Posterior vena cava (tissue), 2 donors: ENCODE data around the gene NUP58. TPM values are rescaled to one million over a fixed set of nuclear protein-coding genes. Genes with fewer than 3 reads are reported as not detected.
"Not testable (repeated sequence)": the region's sequence is repeated elsewhere in the genome, so short reads cannot be mapped to it uniquely, and the experiment has no call there.

ENCODE experiments used
- DNase-seq: peaks from one replicate; pipeline ENCODE4 v3.0.0-alpha.2; 2020; ENCODE audit warnings: low spot score
- intact Hi-C, 2 donors: fragments of 100-400 bp; cut with DNase I; formaldehyde crosslinking; loops; one replicate each; pipeline versions ENCODE4 v1.14.1 to v1.14.2; 2022 to 2023
- total RNA-seq, 2 donors: library from RNA; stranded (reverse); fragmentation: NEBNext Ultra II Directional; extraction: Animal tissue kit (Norgen Biotek cat#: 25700); gene quantifications; one replicate each; pipeline ENCODE4 v1.2.1, GENCODE V29; 2021
- donor health status: DM: yes; HTN: yes; CAD: no.
- donor health status: DM: yes; HTN: yes; CAD: no.

NUP58 gene
- total RNA-seq, 2 donors from 2014 or later = 35.1 to 35.9 TPM

DNA sequence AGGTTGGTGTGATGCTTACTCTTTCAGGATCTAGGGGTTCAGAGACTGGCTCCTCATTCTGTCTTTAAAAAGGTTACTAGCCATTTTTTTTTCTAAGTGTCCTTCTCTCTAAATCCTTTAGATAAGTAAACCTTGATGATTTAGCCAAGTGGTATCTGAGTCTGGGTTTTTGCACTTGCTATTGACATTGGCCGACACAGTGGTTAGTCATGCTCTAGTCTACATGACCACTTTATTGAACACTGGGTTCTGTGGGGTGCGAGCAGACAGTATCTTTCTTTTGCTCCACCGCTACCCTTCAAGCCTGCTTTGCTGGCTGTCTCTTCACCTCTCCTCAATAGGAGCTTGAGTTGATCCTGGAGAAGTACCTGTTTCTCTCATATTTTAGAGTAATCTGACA is 6.2 kb upstream of the NUP58 start:
- intact Hi-C loops = no loop called here
- DNase-seq = no peak

DNA sequence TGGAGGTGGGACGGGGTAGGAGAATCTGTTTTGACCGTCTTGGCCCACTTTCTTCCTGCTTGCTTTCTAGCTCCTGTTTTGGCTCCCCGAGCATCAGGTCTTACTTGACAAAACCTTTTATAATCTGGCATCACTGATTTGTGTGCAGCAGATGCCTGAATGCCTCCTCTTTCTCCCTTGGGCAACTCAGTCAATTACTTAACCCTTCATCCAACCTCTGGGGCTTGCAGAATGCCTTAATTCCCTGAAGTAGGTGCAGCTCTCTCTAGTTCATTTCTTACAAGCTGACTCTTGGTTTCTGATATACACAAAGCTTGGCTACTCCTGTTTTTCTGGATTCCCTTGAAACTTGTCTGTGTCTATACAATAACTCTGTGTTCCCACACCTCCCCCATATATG is 5.7 kb upstream of the NUP58 start:
- no peak for DNase-seq
- intact Hi-C loops = no loop called here

DNA sequence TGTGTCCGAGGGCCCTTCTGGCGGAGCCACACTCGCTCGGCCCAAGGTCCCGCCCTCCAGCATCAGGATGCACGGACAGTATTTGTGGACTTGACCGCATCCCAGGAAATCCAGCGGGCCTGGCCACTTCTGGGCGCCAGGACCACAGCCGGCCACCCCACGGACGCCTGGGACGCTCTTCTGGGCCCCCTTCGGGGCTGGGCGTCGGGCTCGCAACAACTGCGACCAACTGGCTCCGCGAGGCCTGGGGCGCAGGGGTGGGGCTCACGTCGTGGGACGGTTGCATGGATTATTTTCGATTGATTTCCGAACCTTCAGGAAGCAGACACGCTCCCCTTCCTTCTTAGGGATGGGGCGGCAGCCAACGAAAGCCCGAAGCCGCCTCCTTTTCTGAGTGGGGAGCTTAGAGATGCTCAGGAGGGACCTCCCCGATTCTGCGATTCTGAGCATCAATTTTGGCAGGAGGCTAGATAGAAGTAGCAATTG is 521 bp upstream of the NUP58 start:
- intact Hi-C loops = no loop called here

DNA sequence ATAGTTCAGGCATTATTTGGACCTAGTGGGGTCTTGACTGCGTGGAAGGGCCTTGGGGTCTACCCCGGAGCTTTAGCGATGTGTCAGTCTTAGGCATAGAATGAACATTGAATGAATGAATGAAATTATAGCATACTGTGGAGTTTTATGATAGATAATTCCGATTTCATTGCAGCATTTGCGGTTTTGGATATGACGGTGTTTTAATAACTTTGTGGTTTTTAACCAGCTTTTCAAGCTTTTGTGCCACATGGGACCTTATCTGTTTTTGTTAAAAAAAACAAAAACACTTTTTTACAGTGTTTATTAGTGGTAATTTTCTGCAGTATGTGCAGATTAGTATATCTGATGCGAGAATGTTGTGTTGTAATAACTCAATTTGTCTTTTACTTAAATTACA is 696 bp downstream of the NUP58 start:
- no peak for DNase-seq
- intact Hi-C loops = no loop called here

More for the DNA sequence above, 521 bp upstream of the NUP58 start:
- DNase-seq = peak; percentile 84

DNA sequence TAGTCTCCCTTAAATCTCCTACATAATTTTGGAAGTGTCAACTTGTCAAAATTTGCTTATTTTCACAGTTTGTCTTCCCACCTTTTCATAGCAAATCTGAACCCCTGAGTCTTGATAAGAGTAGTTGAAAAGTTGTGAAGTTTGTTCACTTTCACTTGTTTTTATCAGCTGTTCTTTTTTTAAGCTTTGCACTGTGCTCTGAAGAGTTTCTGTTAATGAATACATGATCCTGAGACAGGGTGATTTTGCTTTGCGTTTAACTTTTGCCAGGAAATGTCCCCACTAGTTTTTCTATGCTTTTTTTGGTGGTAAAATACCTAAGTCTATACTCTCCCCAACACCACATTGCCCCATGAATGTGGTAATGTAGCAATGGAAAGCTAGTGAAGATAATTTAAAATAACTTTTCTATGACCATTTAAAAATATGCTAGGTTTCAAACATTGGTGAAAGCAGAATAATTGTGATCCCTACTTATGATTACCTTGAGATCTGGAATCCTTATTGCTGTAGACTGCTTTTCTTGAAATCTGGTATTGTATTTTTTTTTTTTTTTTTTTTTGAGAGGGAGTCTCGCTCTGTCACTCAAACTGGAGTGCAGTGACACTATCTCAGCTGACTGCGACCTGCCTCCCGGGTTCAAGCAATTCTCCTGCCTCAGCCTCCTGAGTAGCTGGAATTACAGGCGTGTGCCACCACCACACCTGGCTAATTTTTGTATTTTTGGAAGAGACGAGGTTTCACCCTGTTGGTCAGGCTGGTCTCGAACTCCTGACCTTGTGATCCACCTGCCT is 5.4 kb downstream of the NUP58 start:
- intact Hi-C loops = no loop called here
- DNase-seq = no peak

DNA sequence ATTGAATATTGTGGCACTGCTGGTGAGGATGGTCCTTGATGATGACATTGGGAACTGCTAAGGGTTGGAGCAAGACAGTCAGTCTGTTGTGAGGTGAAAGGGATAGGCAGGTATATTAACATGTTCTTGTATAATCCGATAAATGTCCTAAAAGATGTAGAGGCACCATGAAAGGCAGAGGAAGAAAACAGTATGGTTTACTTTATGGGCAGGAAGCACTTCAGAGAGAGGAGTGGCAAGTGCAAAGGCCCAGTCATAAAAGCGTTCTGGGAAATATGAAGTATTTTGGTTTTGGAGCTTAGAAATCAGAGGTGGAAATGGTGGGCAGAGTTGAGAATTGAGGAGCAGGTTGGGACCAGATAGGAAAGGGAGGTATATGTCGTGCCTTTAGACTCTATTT is 9.5 kb downstream of the NUP58 start:
- DNase-seq = no peak
- intact Hi-C loops = loop anchor here in 1 of 2 donors (10.0 kb wide), 1 partner anchor 56 kb away; no protein-coding TSS in a partner anchor

DNA sequence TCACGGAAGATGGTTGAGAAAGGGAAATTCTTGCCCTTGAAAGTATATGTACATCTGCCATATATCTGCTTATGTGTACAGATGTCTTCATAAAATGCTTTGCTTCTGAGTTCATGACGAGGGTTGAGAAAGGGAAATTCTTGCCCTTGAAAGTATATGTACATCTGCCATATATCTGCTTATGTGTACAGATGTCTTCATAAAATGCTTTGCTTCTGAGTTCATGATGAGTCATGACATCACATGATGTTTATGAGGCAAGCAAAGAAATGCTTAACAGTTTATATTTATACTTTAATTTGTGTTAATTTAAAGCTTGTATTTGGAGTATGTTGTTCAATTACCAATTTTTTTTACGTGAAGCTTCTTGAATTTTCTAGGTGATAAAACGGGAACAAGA is 17.5 kb downstream of the NUP58 start:
- DNase-seq = not testable (repeated sequence)
- intact Hi-C loops = loop anchor here in 1 of 2 donors (10.0 kb wide), 1 partner anchor 64 kb away; no protein-coding TSS in a partner anchor

DNA sequence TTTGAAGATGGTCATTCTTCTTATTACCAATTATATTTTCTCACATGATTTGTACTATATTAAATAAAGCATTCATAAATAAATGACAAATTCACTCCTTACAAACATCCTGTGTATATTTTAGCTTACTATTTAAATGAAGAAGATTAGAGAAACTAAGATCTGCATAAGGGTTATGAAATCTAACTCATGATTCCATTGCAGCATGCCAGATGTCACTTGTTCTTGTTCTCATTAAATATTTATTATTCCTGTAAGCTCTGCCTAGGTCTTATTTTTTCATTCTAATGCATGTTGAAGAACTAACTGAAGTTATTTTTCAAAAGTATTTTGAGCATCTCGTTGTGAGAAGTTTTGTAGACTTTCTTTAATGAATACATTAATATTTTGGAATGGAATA is 18.3 kb downstream of the NUP58 start:
- intact Hi-C loops = loop anchor here in 1 of 2 donors (10.0 kb wide), 1 partner anchor 65 kb away; no protein-coding TSS in a partner anchor
- no peak for DNase-seq

DNA sequence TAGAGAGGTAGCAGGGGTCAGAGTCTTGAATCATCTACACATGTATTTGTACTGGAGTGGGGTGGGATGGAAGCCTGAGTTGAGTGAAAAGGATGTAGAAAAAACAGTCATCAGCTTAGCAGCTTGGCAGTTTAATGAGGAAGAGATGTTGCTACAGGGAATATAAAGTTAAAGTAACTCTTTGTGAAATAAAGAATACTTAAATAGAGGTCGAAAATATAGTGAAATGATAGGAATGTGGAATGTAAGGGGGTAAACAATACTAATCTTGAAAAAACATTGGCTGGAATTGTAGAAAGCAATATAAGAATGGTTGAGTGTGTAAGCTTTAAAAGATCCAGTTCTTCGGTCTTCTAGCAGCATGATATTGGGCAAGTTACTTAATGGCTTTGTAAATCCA is 22.7 kb downstream of the NUP58 start:
- DNase-seq = no peak
- intact Hi-C loops = no loop called here

DNA sequence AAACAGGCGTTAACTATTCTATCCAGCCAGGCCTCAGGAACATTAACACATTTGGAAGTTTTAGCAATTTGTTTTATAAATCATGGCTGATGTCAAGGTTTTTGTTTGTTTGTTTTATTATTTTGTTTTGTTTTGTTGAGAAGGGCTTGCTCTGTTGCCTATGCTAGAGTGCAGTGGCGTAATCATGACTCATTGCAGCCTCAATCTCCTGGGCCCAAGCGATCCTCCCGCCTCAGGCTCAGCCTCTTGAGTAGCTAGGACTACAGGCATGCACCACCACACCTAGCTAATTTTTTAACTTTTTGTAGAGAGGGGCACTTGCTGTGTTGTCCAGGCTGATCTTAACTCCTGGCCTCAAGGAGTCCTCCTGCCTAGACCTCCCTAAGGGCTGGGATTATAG is 28.3 kb downstream of the NUP58 start:
- intact Hi-C loops = no loop called here

DNA sequence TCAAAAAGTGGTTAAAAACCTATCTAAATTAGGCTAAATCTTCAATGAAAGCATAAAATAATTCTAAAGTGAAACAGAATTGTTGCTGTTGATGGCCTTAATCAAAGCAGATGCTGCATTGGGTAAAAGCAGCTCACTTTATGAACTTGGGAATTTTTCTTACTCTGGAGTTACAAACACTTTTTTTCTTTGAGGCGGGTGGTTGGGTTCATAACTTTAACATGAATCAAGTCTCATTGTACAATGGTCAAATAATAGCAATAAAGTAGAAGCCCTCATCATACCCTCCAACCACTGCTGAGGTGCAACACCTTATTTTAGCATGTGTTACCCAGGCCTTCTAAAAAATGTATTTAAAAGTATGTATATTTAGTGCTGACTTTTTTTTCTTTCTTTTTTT is 29.1 kb downstream of the NUP58 start:
- intact Hi-C loops = no loop called here
- no peak for DNase-seq

More for the DNA sequence above, 28.3 kb downstream of the NUP58 start:
- DNase-seq = no peak

DNA sequence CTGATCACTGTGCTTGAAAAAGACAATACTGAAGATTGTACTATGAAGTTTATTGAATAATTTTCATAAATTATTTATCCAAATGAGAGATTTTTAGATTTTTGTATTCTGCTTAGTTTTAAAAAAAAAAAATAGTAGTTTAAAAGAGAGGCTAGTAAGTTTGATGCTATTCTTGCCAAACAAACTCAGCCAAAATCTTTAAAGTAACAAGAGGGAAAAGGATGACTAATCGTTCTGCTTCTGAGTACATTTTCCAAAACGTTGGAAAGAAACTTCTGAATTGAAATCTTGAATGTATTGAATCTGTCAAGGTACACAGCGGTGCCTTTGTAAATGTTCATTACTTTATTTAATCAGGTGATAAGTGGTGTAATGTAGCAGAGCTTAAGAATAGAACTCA is 34.4 kb downstream of the NUP58 start:
- intact Hi-C loops = no loop called here
- no peak for DNase-seq

DNA sequence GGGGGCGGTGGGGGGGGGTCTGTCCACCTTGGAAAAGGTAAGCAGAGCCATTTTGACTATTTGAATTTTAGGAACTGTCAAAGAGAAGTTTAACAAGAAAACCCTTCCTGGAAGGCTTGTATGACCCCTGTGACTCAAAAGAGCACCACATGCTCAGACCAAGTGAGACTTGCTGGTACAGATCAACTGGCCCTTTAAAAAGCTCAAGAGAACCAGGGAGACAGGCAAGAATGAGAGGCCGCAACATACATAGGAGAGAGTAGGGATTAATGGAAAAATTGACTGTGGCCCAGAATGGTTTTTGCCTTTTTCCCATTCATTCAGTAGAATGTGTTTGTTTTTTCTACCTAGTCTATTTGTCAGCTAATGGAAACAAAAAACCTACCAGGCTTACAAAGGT is 44.2 kb downstream of the NUP58 start:
- no peak for DNase-seq
- intact Hi-C loops = no loop called here

DNA sequence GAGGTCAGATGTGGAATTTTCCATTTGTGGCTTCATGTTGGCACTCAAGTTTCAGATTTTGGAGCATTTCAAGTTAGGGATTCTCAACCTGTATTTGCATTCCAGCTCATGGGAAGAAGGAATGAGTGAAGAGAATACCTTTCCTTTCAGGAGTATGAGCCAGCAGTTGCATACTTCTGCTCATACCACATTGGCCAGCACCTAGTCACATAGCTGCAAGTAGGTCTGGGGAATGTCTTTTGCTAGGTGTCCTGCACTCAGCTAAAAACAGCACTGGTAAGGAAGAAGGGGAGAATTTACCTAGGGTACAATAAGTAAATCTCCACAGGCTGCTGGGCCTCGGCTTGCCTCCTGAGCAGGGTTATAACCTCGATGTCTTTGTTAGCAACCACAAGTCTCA is 45.7 kb downstream of the NUP58 start:
- DNase-seq = no peak
- intact Hi-C loops = no loop called here

DNA sequence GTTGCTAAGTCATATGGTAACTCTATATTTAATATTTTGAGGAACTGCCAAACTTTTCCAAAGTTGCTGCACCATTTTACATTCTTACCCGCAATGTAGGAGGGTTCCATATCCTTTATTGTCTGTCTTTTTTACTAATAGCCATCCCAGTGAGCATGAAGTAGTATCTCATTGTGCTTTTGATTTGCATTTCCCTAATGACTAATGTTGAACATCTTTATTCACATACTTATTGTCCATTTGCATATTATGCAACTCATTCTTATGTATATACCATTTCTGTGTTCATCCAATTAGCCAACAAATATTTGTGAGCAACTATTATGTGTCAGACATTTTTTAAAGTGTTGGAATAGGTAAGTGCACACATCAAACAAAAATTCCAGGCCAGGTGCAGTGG is 50.0 kb downstream of the NUP58 start:
- DNase-seq = no peak
- intact Hi-C loops = no loop called here

DNA sequence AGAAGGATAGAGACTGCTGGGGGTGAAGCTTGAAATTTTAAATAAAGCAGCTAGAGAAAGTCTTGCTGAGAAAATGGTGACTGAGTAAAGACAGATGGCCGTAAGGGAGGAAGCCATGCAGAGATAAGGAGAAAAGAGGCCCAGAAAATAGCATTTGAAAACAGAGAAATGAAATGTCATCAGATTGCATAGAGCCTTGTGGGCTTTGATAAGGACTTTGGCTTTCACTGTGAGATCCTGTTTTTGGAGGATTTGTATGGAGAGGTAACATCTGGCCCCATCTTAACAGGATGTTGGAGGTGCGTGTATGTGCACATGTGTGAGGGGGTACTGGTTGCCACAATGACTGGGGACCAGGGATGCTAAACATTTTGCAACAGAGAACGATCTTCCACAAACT is 50.8 kb downstream of the NUP58 start:
- intact Hi-C loops = no loop called here

DNA sequence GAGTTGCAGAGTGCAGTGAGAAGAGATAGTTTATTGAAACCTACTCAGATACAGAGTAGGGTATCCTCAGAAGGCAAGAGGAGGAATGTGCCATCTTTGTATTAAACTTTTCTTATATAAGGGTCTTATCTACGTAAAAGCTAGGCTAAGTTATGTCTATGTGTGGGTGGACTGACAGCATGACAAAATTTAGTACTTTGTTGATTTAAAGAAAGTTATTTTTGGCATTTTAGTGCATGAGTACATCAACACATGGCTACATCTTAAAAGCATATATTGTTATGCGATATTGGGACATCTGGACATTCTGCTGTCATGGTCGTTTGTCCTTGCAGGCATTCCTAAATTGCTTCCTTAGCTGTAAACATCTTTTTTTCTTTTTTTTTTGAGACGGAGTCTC is 51.4 kb downstream of the NUP58 start:
- intact Hi-C loops = no loop called here
- DNase-seq = no peak

More for the DNA sequence above, 50.8 kb downstream of the NUP58 start:
- no peak for DNase-seq

DNA sequence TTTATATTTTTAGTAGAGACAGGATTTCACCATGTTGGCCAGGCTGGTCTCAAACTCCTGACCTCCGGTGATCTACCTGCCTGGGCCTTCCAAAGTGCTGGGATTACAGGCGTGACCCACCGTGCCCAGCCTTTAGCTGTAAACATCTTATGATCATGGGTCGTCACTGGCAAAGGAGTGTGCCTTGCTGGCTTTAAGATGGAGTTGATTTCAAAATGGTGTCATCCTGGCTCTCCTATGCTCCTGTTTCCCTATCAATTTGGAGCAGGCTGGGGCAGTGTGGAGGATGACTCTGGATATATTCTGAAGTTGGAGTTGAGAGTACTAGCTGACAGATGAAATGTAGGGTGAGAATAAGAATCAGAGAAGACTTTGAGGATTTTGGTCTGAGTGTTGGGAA is 51.9 kb downstream of the NUP58 start:
- intact Hi-C loops = no loop called here
- DNase-seq = no peak

DNA sequence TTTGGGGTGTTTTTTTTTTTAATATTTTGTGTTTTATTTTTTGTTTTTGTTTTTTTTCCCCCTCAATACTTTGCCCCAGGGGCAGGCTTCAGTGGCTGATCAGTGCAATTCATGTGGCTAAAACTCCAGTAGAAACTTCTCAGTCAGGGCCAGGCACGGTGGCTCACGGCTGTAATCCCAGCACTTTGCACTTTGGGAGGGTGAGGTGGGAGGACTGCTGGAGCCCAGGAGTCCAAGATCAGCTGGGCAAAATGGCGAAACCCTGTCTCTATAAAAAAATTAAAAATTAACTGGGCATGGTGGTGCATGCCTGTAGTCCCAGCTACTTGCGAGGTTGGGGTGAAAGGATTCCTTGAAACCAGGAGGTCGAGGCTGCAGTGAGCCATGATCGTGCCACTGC is 53.0 kb downstream of the NUP58 start:
- DNase-seq = no peak
- intact Hi-C loops = no loop called here

DNA sequence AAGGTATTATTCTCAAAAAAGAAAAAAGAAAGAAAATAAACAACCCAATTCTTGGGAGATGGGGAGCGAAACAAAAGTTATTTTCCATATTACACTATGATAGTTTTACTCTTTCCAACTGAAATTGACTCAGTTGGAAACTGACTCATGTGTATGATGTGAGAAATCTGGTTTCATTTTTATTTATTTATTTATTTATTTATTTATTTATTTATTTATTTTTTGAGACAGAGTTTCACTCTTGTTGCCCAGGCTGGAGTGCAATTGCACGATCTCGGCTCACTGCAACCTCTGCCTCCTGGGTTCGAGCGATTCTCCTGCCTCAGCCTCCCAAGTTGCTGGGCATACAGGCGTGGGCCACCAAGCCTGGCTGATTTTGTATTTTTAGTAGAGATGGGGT is 59.0 kb downstream of the NUP58 start:
- DNase-seq, intact Hi-C loops: not testable (repeated sequence)

DNA sequence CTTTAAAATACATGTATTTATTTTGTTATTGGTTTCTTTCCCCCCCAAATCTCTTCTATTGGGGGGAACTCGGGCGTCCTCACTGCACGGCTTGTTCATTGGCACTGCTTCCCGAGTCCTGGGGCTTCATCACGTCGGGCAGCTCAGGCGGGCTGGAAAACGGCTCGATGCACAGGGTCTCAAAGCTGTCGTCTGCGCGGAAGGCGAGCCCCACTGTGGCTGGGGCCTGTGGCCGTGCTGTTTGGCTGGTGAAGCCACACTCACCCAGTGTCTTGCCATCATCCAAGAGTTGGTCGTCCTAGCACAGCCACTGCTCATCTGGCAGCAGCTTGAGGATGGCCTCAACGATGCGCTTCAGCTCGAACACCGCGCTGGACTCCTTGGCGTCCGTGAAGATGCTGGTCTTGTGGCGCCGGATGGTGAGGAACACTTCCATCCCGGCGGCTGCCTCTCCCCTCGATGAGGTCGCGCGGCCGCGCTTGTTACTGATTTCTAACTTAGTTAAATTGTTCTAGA is 64.4 kb downstream of the NUP58 start:
- intact Hi-C loops = no loop called here
- DNase-seq = no peak
